GM18868 (cell line): ENCODE results near the gene RRP15.

ENCODE experiments used
- ATAC-seq: cut with Tn5 transposase; IDR thresholded peaks from one replicate; pipeline ENCODE4 v1.9.1; 2021; ENCODE audit warnings: mild to moderate bottlenecking, moderate library complexity; ENCODE audit not compliant: unreplicated experiment

RRP15 gene

GRCh38 chr1:218361298-218362065, 76.4 kb downstream of the RRP15 start:
- no peak for ATAC-seq

- no peak for ATAC-seq
These were observed 77.5 kb downstream of the RRP15 start for GRCh38 chr1:218362418-218363076.

DNA sequence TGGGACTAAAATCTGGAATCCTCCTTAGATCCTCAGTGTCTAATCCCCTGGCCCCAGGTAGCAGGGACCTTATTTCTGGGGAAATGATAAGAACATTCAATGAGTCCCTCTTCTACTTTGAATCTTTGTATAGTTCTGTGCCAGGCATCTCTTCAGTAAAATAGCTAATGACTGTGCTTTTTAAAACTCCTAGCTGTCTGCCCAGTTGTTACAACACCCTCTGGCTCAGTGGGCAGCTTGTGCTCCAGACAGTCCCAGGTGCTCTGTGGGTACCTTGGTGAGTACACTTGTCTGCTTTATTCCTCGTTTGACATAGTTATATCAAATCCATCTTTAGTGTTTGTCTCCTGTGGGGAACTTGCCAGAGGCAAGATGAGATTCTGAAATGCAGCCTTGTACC, 78.0 kb downstream of the RRP15 start:
- no peak for ATAC-seq

DNA sequence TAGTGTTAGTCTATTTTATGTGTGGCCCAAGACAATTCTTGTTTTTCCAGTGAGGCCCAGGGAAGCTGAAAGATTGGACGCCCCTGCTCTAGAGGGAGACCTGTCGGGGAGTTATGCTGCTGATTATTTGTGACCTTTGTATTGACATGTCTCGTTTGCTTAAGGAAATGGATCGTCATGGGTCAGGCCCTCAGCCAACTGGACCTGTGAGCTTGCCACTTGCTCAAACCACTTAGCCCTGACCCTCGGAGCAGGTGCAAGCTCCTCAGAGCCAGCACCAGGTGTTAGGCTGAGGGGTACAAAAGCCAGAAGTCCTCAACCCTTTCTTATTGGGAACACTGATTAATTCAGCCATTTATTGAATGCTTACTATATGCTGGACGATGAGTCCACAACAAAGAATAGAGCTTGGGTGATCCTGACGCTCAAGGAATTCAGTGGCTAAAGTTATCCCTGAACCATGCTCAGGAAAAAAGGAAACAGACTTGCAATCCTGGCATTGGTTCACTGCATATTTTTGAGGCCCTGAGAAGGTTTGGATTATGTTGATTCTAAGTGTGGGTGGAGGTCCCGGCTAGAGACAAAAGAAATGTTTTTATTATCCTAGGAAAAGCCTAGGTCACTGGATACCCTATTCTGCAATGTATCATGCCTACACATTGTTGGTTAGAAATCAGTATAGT, 79.1 kb downstream of the RRP15 start:
- ATAC-seq, result no peak

DNA sequence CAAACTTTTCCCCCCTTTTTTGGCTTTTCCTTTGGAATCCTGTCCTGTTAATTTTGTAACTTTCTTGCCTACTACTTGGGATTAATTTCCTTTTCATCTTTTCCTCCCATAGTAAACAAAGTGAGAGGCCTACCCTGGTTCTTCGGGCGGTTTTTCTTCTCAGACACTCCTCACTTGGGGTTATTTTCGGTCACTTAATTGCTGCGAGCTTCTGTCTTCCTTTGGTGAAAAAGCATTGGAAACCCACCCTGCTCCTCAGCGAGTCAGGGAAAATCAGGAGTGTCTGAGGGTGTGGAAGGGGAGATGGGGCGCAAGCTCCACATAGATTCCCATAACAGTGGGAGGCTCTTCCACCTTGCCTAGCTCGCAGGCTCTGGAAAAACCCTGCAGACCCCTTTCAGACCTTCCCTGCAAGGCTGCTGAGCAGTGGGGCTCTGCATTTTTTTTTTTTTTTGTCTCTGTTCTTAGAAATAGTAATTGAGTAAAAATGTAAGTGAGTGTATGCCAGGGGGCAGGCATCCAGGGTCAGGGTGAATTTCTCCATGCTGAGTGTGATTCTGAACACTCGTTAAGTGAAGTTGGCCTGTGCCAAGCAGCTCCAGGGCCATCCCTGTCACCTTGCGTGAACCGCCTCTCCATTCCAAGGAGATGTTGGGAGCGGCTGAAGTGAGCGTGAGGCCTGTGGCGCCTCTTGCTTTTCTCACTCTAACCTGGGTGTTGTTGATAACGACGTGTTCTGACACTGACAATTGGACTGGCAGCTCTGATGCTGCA, 80.3 kb downstream of the RRP15 start:
- no peak for ATAC-seq

- ATAC-seq, result no peak
These were observed 81.4 kb downstream of the RRP15 start for GRCh38 chr1:218366322-218367052.

DNA sequence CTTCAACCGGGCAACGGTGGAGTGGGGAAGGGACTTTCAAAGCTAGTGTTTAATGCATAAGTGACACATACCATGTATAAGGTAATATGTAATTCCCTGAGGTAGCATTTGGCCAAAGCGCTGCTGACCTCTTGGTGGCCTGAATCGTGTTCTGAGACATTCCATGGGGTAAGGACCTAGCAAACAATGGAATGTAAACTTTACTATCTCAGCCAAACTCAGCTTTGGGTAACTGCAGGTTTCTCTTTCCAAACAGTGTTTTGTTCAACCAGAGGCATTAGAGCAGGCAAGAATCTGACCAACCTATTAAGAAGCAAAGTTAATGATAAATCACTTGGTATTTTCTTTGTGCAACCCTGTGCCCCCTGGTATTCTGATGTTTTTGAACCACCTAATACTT, 82.0 kb downstream of the RRP15 start:
- ATAC-seq, result no peak

DNA sequence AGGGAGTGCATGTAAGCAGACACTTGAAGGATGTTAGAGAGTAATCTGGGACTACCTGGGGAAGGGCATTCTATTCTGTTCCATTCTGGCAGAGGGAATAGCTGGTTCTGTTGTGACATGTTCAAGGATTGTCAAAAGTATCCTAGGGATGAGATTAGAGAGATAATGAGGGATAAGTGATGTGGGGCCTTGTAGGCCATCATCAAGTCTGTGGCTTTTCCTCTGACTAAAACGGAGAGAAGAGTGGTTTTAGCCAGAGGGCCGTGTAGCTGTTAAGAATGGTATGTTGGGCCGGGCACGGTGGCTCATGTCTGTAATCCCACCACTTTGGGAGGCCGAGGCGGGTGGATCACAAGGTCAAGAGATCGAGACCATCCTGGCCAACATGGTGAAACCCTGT, 83.6 kb downstream of the RRP15 start:
- ATAC-seq, result no peak

- ATAC-seq, result no peak
These were observed 84.8 kb downstream of the RRP15 start for GRCh38 chr1:218369688-218370511.

DNA sequence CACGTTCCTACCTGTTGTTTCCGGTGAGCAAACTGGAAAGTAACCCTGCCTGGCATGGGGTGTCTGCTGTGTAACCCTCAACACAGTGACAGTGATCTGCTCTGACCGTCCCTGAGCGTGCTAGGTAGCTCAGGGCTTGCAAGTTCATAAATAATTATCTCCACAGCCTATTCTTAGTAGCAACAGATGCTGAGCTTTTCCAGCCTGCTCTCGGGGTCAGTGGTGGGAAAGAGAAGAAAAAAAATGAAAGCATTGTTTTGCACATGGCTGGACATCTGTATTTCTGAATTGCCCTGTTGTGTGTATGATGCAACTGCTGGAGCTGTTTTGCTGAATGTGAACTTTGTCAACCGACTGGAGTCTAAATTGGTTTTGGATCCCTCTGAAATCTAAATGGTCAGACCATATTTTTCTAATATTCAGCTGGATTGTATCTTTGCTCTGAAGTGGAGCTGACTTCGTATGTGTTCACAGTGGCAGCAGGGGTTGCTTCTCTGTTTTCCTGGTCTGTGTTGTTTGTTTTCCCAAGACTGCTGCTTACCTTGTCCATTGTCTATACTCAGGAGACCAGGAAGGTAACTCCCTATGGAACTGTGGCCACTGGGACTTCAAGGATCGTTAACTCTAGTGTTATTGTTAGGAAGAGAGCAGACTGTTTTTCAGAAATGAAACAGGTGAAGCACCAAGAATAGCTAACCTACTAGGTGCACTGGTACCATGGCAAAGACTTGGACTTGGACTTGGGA, 87.0 kb downstream of the RRP15 start:
- ATAC-seq, result no peak

DNA sequence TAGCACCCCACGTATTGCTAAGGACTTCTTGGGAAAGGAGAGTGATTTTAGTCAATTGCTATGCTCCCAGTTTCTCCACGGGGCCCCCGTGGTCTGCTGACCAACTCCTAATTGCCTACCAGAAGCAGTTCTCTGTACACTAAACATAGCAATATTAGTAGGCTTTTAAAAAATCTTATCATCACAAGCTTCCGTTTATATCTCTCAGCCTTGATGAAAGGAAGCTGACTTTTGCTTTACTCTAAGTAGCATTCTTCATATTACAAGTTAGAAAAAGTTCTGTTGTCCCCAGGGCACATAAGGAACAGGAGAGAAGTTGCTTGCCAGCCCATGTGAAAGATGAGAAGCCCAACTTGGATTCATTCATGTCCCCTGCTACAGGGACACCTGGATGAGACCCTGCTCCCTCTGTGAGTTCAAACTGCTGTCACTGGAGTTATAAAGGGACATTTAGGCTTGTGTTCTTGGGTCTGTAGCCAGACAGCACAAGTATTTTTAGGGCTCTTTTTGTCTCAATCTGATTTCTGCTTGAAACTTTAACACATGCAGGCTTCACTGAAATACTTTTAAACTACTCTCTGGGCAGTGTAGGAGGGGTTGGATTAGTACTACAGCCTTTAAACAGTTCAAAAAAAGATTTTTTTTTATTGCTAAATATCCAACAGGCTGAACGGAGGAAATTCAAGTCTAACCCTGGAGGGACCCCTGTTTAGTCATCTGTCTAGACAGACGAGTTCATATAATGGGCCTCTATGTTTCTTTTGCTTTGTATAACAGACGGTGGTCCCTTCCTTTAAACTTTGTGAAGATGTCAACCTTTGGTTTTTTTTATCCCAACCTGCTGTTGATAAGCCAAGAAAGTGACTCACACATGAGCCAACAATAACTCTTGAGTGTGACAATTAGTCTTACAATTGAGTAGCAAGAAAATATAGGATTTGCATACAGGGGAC, 89.6 kb downstream of the RRP15 start:
- ATAC-seq, result no peak

GRCh38 chr1:218376722-218377121, 91.6 kb downstream of the RRP15 start:
- peak; percentile 27 for ATAC-seq

- ATAC-seq, result peak; percentile 96
These were observed 92.1 kb downstream of the RRP15 start for GRCh38 chr1:218377143-218377660.

- ATAC-seq, result no peak
These were observed 95.3 kb downstream of the RRP15 start for GRCh38 chr1:218380125-218380977.

DNA sequence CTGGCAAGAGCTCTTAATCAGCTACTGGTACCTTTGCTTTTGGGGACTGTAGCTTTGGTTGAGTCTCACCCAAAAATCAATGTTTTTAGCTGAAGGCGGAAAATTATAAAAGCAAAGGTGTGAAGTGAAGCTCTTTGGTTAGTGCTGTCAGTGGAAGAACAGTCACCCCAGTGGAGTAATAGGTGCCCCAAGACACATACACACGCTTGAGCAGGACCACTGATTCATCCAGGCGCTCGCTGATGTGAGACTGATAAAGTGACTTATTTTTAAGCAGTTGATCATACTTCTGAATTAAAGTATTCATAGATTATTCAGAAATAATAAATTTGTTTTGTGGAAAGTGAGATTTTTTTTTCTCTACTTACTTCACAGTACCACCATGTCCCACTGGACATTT, 97.2 kb downstream of the RRP15 start:
- ATAC-seq, result no peak

DNA sequence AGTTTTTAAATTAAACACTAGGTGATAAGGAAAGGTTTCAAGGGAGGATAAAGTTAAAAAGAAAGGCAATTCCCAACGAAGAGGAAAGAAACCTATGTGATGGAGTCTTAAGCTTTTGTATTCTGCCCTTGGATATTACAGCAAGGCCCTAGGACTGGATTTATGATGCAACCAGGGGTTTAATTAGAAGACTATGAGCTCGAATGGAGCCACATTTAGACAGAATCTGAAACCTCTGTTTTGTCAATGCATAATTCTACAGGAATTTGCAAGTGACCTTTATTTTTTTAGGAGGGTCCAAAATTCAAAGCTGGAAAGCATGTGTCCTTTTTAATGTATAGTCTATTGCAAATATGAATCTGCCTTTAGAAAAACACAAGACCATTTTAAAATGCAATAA, 98.0 kb downstream of the RRP15 start:
- no peak for ATAC-seq

DNA sequence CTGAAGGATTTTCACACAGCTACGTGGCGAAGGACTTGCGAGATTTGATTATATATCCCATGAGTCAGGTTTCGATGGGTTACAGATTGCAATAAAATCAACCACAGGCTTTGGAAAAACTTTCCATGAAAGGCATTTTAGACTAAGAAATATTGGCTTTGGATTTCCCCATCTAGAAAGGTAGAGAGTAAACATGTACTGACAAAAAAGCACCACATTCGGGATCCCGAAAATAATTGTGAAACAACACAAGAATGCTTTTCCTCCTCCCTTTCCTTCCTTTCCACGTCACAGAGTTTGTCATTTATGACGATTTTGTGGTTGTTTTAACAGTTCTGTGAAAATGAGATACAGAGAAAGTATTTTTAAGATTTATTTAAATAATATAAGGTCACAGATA, 98.6 kb downstream of the RRP15 start:
- no peak for ATAC-seq
